PC-3 (cell line): ENCODE measurements around the gene EPHB2. TPM values are rescaled to one million over a fixed set of nuclear protein-coding genes. Genes with fewer than 3 reads are reported as not detected.

Experiments
- ATAC-seq: fragments of 200-7000 bp; cut with Tn5 transposase; 2 replicates; pipeline ENCODE4 v1.9.1; 2020; ENCODE audit warnings: mild to moderate bottlenecking, moderate library complexity
- BruUV-seq: library from RNA; stranded (reverse); fragments of 400-500 nt; replicated peaks from 2 replicates; lab custom pipeline; 2021; lab: Mats Ljungman, UMichigan
- CTCF ChIA-PET: fragments of 300-600 bp; sonication (Branson Sonifier 250); formaldehyde crosslinking; loops from one replicate; lab custom pipeline; 2022; ENCODE audit warnings: antibody characterized with exemption; lab: Charles Lee
- POLR2A ChIA-PET: fragments of 300-600 bp; sonication (Branson Sonifier 250); formaldehyde crosslinking; loops from one replicate; lab custom pipeline; 2022; ENCODE audit warnings: antibody characterized with exemption; ENCODE audit not compliant: unreplicated experiment; lab: Charles Lee
- DNase-seq: peaks from one replicate; pipeline ENCODE4 v3.0.0-alpha.2; 2015
- H2AFZ ChIP-seq: fragments of 300-600 bp; sonication (generic); 2 replicates; pipeline ENCODE4 v1.6.0; 2016; ENCODE audit warnings: antibody characterized with exemption, low read length
- H3F3A ChIP-seq: fragments of 300-600 bp; sonication (generic); one replicate; pipeline ENCODE4 v1.6.0; 2017; ENCODE audit warnings: antibody characterized with exemption, low read length, control low read depth, mild to moderate bottlenecking; ENCODE audit not compliant: unreplicated experiment
- H3K27ac ChIP-seq: fragments of 300-600 bp; sonication (generic); 2 replicates; pipeline ENCODE4 v1.5.1; 2016; ENCODE audit warnings: mild to moderate bottlenecking, low read length
- H3K27me3 ChIP-seq: fragments of 300-600 bp; sonication (generic); 2 replicates; pipeline ENCODE4 v1.6.1; 2016; ENCODE audit warnings: low read length, mixed read lengths
- H3K36me3 ChIP-seq: fragments of 300-600 bp; sonication (generic); 2 replicates; pipeline ENCODE4 v1.6.1; 2016; ENCODE audit warnings: low read depth, mixed run types, low read length, mixed read lengths
- H3K4me1 ChIP-seq: fragments of 300-600 bp; sonication (generic); 2 replicates; pipeline ENCODE4 v1.5.1; 2016; ENCODE audit warnings: low read length; ENCODE audit not compliant: insufficient read depth
- H3K4me2 ChIP-seq: fragments of 300-600 bp; sonication (generic); 2 replicates; pipeline ENCODE4 v1.6.0; 2016; ENCODE audit warnings: low read length
- H3K4me3 ChIP-seq: fragments of 300-600 bp; sonication (generic); 2 replicates; pipeline ENCODE4 v1.5.1; 2016; ENCODE audit warnings: mild to moderate bottlenecking, low read length, mixed read lengths
- H3K79me2 ChIP-seq: fragments of 300-600 bp; sonication (generic); 2 replicates; pipeline ENCODE4 v1.6.1; 2017; ENCODE audit warnings: low read length, mixed read lengths
- H3K9ac ChIP-seq: fragments of 300-600 bp; sonication (generic); 2 replicates; pipeline ENCODE4 v1.6.0; 2016; ENCODE audit warnings: mild to moderate bottlenecking, low read length
- H3K9me2 ChIP-seq: fragments of 300-600 bp; sonication (generic); replicated peaks from 2 replicates; pipeline ENCODE4 v1.6.1; 2016; ENCODE audit warnings: mixed run types, low read length, mixed read lengths
- H3K9me3 ChIP-seq: fragments of 300-600 bp; sonication (generic); 2 replicates; pipeline ENCODE4 v1.6.1; 2016; ENCODE audit warnings: low read length, mixed read lengths
- H4K20me1 ChIP-seq: fragments of 300-600 bp; sonication (generic); 2 replicates; pipeline ENCODE4 v1.6.1; 2016; ENCODE audit warnings: low read length, mixed read lengths
- EZH2 ChIP-seq: fragments of 300-600 bp; sonication (generic); IDR thresholded peaks from one replicate; pipeline ENCODE4 v1.6.1; 2017; ENCODE audit warnings: antibody characterized with exemption, mild to moderate bottlenecking, low read length; ENCODE audit not compliant: unreplicated experiment
- EZH2phosphoT487 ChIP-seq: fragments of 300-600 bp; sonication (generic); IDR thresholded peaks from 2 replicates; pipeline ENCODE4 v1.6.1; 2018; ENCODE audit warnings: mild to moderate bottlenecking, antibody characterized with exemption, low read length, borderline replicate concordance
- intact Hi-C: fragments of 100-400 bp; cut with micrococcal nuclease; formaldehyde crosslinking; loops from 2 replicates; pipeline ENCODE4 v1.9.0; 2023
- total RNA-seq: library from RNA; depleted of rRNA; stranded (reverse); fragments of >200 nt; gene quantifications from 2 replicates; pipeline ENCODE4 v1.2.3, GENCODE V29; 2014
- TF ChIP-seq, protein P1 (sequence below): fragments of 300-600 bp; sonication (generic); conservative IDR thresholded peaks from 2 replicates; pipeline ENCODE4 v1.5.1; 2017; ENCODE audit warnings: antibody characterized with exemption, low read depth, mild to moderate bottlenecking, low read length

Gene EPHB2
- total RNA-seq, 1 experiment from 2014 or later = 23.2 TPM

DNA sequence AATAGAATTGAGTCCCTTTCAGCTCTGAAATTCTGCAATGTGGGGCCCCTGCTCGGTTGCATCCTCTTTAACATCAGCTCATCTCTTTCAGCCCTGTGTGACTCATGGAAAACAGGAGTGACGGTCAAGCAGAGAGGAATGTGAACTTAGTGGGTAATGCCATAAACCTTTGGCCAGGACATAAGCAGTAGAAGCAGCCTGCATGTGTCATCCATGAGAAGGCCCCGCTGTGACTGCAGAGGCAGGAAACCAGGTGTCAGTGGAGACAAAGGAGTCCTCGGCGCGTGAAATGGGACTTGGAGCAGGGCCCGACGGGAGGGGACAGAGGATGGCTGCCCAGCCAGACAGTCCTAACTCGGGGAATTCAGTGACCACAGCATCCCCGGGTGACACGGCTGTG, 21.1 kb upstream of the EPHB2 start:
- H3K27me3 ChIP-seq = no peaks in the 10 kb centered on the region
- H3K36me3 ChIP-seq = no peaks in the 10 kb centered on the region
- no peaks in the 10 kb centered on the region for H3K9me2 ChIP-seq
- POLR2A ChIA-PET = no interaction called here
- no peak overlapping the region for H3K9ac ChIP-seq
- BruUV-seq = no TSS peak
- DNase-seq (peak; percentile 96), ATAC-seq (peak; percentile 99)
- H3F3A ChIP-seq = no peaks in the 10 kb centered on the region
- H3K4me1 ChIP-seq = peaks cover 14% of the 10 kb centered on the region
- TF ChIP-seq EZH2 = no peak
- no peak for TF ChIP-seq EZH2phosphoT487
- TF ChIP-seq, protein P1, sequence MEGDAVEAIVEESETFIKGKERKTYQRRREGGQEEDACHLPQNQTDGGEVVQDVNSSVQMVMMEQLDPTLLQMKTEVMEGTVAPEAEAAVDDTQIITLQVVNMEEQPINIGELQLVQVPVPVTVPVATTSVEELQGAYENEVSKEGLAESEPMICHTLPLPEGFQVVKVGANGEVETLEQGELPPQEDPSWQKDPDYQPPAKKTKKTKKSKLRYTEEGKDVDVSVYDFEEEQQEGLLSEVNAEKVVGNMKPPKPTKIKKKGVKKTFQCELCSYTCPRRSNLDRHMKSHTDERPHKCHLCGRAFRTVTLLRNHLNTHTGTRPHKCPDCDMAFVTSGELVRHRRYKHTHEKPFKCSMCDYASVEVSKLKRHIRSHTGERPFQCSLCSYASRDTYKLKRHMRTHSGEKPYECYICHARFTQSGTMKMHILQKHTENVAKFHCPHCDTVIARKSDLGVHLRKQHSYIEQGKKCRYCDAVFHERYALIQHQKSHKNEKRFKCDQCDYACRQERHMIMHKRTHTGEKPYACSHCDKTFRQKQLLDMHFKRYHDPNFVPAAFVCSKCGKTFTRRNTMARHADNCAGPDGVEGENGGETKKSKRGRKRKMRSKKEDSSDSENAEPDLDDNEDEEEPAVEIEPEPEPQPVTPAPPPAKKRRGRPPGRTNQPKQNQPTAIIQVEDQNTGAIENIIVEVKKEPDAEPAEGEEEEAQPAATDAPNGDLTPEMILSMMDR = no peak
- H3K4me2 ChIP-seq = peak overlapping the region; percentile 42
- intact Hi-C loops = no loop called here
- H3K9me3 ChIP-seq = no peaks in the 10 kb centered on the region
- no peaks in the 10 kb centered on the region for H4K20me1 ChIP-seq
- 0 out of 2 replicates have a peak overlapping the region, but pooled peaks have one; percentile 13 for H2AFZ ChIP-seq
- H3K4me3 ChIP-seq = no peak overlapping the region
- CTCF ChIA-PET = interaction anchor here (1.0 kb wide), 2 partner anchors 15 to 18 kb away, joined by 3 to 10 read pairs; no protein-coding TSS in a partner anchor
- H3K79me2 ChIP-seq = no peaks in the 10 kb centered on the region
- H3K27ac ChIP-seq = peak overlapping the region; percentile 17

DNA sequence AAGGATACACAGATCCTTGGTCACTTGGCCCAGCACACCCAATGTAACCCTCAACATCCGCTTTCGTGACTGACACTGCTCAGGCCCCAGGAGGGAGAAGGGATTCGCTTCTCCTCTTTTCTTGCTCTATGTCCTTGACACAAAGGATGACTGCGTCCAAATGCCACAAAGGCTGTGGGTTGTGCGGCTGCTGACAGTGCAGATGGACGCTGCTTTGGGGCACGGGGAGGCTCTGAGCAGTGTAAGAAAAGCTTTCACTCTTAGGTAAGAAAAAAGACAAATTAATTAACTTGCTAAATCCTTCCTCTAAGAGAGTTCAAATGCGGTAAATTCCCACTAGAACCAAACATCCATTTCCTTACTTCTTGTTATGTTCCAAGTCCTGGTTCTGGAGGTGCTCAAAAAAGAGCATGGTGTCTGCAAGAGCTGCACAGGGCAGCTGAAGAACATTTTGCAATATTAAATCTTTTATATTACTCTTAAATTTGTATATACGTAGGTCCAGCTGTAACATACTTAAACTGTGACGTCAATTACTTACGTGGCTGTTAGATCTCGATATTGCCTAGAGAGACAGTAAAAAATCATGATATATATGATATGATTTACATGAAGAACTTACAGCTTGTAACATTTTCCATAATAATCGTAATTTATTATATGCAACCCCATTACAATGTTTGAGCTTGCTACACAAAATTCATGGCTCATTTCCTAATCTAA, 19.4 kb upstream of the EPHB2 start:
- peaks cover 14% of the 10 kb centered on the region for H3K4me1 ChIP-seq
- intact Hi-C loops = no loop called here
- ChIA-PET POLR2A (no interaction called here), CTCF (no interaction called here)
- no peak overlapping the region for H3K9ac ChIP-seq
- H4K20me1 ChIP-seq = no peaks in the 10 kb centered on the region
- TF ChIP-seq EZH2 (no peak), EZH2phosphoT487 (no peak)
- TF ChIP-seq, protein P1 = no peak
- no peaks in the 10 kb centered on the region for H3K79me2 ChIP-seq
- BruUV-seq = no TSS peak
- no peaks in the 10 kb centered on the region for H3K9me2 ChIP-seq
- no peaks in the 10 kb centered on the region for H3K27me3 ChIP-seq
- ATAC-seq (no peak), DNase-seq (no peak)
- H3K4me2 ChIP-seq = no peak overlapping the region
- no peak overlapping the region for H3K27ac ChIP-seq
- no peak overlapping the region for H2AFZ ChIP-seq
- H3K36me3 ChIP-seq = no peaks in the 10 kb centered on the region
- no peaks in the 10 kb centered on the region for H3K9me3 ChIP-seq
- H3F3A ChIP-seq = no peaks in the 10 kb centered on the region
- H3K4me3 ChIP-seq = no peak overlapping the region

DNA sequence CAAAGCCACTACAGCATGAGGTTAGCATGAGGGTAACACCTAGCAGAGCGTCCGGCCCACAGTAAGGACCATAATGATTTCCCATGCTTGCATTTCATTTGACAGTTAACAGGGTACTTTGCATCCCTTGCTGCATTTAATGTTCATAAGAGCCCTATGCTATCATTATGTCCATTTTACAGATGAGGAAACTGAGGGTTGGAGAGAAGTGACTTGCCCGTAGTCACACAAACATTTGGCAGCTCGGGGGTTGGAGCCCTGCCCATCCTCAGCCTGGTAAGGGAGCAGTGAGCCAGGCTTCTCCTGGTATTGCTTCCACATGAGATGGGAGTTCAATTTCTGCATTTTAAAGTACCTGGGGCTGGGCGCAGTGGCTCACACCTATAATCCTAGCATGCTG, 16.5 kb upstream of the EPHB2 start:
- no TSS peak for BruUV-seq
- Histone ChIP-seq H3K36me3 (no peaks in the 10 kb centered on the region), H4K20me1 (no peaks in the 10 kb centered on the region), H3K9me3 (no peaks in the 10 kb centered on the region), H3K79me2 (no peaks in the 10 kb centered on the region), H3K9me2 (no peaks in the 10 kb centered on the region), H3K27ac (no peak overlapping the region), H2AFZ (no peak overlapping the region), H3K27me3 (no peaks in the 10 kb centered on the region), H3K4me2 (no peak overlapping the region), H3K4me3 (no peak overlapping the region), H3K4me1 (peaks cover 8% of the 10 kb centered on the region), H3K9ac (no peak overlapping the region), H3F3A (no peaks in the 10 kb centered on the region)
- ChIA-PET CTCF (no interaction called here), POLR2A (no interaction called here)
- DNase-seq (no peak), ATAC-seq (no peak)
- TF ChIP-seq EZH2 (no peak), EZH2phosphoT487 (no peak)
- TF ChIP-seq, protein P1 = no peak
- intact Hi-C loops = no loop called here
